Pancreas (tissue), 10 donors: ENCODE measurements around the gene TPST1. TPM values are rescaled to one million over a fixed set of nuclear protein-coding genes. Genes with fewer than 3 reads are reported as not detected.
A peak's percentile ranks its signal among the peaks of the same experiment; 100 is the strongest.
"Not testable (repeated sequence)": the region's sequence is repeated elsewhere in the genome, so short reads cannot be mapped to it uniquely, and the experiment has no call there.

Experiments
- ATAC-seq, 4 donors: fragments of 200-7000 bp; cut with Tn5 transposase; one replicate each; pipeline versions ENCODE4 v1.8.0 to v1.9.1; 2020; ENCODE audit warnings: mild to moderate bottlenecking in 4 of 4, moderate library complexity in 4 of 4
- DNase-seq, 6 donors: peaks; one replicate each; pipeline ENCODE4 v3.0.0-alpha.2; 2020
- FAIRE-seq: peaks from 2 replicates; lab custom pipeline; 2012; peaks lifted over from hg19 to GRCh38; lab: Jason Lieb, UNC
- H3K27ac ChIP-seq, 4 donors: fragments of 200-600 bp; sonication (generic); 1 replicate in 3 of 4; 2 replicates in 1 of 4; pipeline versions ENCODE4 v1.5.0 to v1.8.0; 2020
- H3K27me3 ChIP-seq, 4 donors: fragments of 200-600 bp; one replicate each; pipeline ENCODE4 v1.8.0; 2021
- H3K36me3 ChIP-seq, 3 donors: fragments of 200-600 bp; sonication (generic) in 1 of 3; one replicate each; pipeline versions ENCODE4 v1.5.0 to v1.8.0; 2020 to 2021
- H3K4me1 ChIP-seq, 3 donors: fragments of 200-600 bp; one replicate each; pipeline ENCODE4 v1.8.0; 2021
- H3K4me3 ChIP-seq, 4 donors: fragments of 200-600 bp; sonication (generic) in 2 of 4; one replicate each; pipeline versions ENCODE4 v1.5.0 to v1.8.0; 2020 to 2021
- H3K9me3 ChIP-seq, 4 donors: fragments of 200-600 bp; one replicate each; pipeline ENCODE4 v1.8.0; 2021
- CTCF ChIP-seq, 4 donors: fragments of 200-600 bp; sonication (generic) in 3 of 4; IDR thresholded peaks; one replicate each; pipeline versions ENCODE4 v1.5.0 to v1.8.0; 2021; ENCODE audit warnings: antibody characterized with exemption in 4 of 4
- WGBS, 2 donors: extraction: QIAGEN DNeasy Blood & Tissue Kit; methylation state at CpG; one replicate each; pipeline ENCODE4 v1.1.7; 2013; 5-methylcytosine and 5-hydroxymethylcytosine counted together
- intact Hi-C, 3 donors: fragments of 100-400 bp; cut with DNase I; formaldehyde crosslinking; loops; one replicate each; pipeline versions ENCODE4 v1.11.1 to v1.14.2; 2022
- polyA plus RNA-seq, 2 donors: library from polyadenylated mRNA; stranded (reverse); fragments of 200-250 nt; gene quantifications; one replicate each; pipeline ENCODE4 v1.2.3, GENCODE V29; 2013
- total RNA-seq, 6 donors: library from RNA; stranded (reverse); fragmentation: NEBNext Ultra II Directional in 4 of 6; extraction: Animal tissue kit (Norgen Biotek cat#: 25700) in 4 of 6; gene quantifications; one replicate each; pipeline versions ENCODE4 v1.2.1 to v1.2.4, GENCODE V29; 2021 to 2023
- donor health status: healthy with polysubstance abuse.
- donor health status: DM: no; HTN: no; CAD: no; lungs with moderate emphysema.
- donor health status: DM: no; HTN: no; CAD: no.
- donor health status: control.
- donor health status: control.
- donor health status: Bipolar disorder and iron deficiency.
- donor health status: DM: yes; HTN: yes; CAD: no.
- donor health status: DM: no; HTN: no; CAD: no.
- donor health status: DM: no; HTN: no; CAD: no.
- donor health status: DM: yes; HTN: yes; CAD: no.

Gene TPST1
- total RNA-seq = 10 to 100 TPM in 2 of 6 donors, 1 to 10 TPM in 4; 4.3 to 18.5 (median 6.3) TPM
- 1 to 10 TPM; 3.3 to 9.6 TPM for polyA plus RNA-seq

- Histone ChIP-seq H3K27ac (peak within 1 kb of the TSS; percentile 19 to 80 (median 68)), H3K27me3 (no peaks in the 10 kb centered on the region), H3K9me3 (no peaks in the 10 kb centered on the region), H3K4me1 (peaks cover 0 to 12% (median 11%) of the 10 kb centered on the region in 3 donors), H3K36me3 (no peaks in the 10 kb centered on the region), H3K4me3 (peak within 1 kb of the TSS; percentile 78 to 97 (median 94))
- TF ChIP-seq CTCF (IDR thresholded peaks at IDR 0.05) = peak; percentile 39 to 60 (median 46)
- DNase-seq = peak; percentile 81 to 95 (median 89)
- WGBS, 2 donors = 0% methylated on average over 90 of the region's 90 CpGs
- FAIRE-seq = no peak
- intact Hi-C loops = no loop called here
- ATAC-seq = peak; percentile 94 to 96 (median 96)
These were observed at the start of gene TPST1 for GRCh38 chr7:66204822-66205740. TSS of gene TPST1 (plus strand) at chr7:66205334. CDS start at chr7:66240426, 35,092 bp downstream.

GRCh38 chr7:66156035-66156434 is 49.1 kb upstream of the TPST1 start:
- H3K27ac ChIP-seq, FAIRE-seq, intact Hi-C loops, ATAC-seq, DNase-seq, H3K9me3 ChIP-seq, H3K4me3 ChIP-seq, H3K27me3 ChIP-seq: not testable (repeated sequence)
- peaks cover 0 to 19% (median 0%) of the 10 kb centered on the region in 3 donors for H3K36me3 ChIP-seq
- peaks cover 0 to 16% (median 0%) of the 10 kb centered on the region in 3 donors for H3K4me1 ChIP-seq
- WGBS, 2 donors = 98 to 99% methylated on average over 7 of the region's 7 CpGs

- no peak for TF ChIP-seq CTCF (IDR thresholded peaks at IDR 0.05)
- DNase-seq = no peak
- Histone ChIP-seq H3K9me3 (no peaks in the 10 kb centered on the region), H3K27me3 (no peaks in the 10 kb centered on the region), H3K4me1 (peaks cover 0 to 11% (median 0%) of the 10 kb centered on the region in 3 donors), H3K36me3 (peaks cover 0 to 17% (median 0%) of the 10 kb centered on the region in 3 donors), H3K27ac (no peak overlapping the region), H3K4me3 (no peak overlapping the region)
- WGBS, 2 donors = 66 to 78% methylated on average over 3 of the region's 3 CpGs
- FAIRE-seq = no peak
- peak in 3 of 4 donors; percentile 18 to 59 (median 31) for ATAC-seq
- intact Hi-C loops = no loop called here
These were observed 48.1 kb upstream of the TPST1 start for GRCh38 chr7:66157060-66157459.

GRCh38 chr7:66162622-66163021 is 42.5 kb upstream of the TPST1 start:
- H3K36me3 ChIP-seq = no peaks in the 10 kb centered on the region
- no peak overlapping the region for H3K4me3 ChIP-seq
- TF ChIP-seq CTCF (IDR thresholded peaks at IDR 0.05) = no peak
- no peaks in the 10 kb centered on the region for H3K9me3 ChIP-seq
- ATAC-seq (no peak), FAIRE-seq (no peak), DNase-seq (no peak)
- 88 to 93% methylated on average over 4 of the region's 4 CpGs for WGBS, 2 donors
- no peak overlapping the region for H3K27ac ChIP-seq
- H3K4me1 ChIP-seq = no peaks in the 10 kb centered on the region
- no peaks in the 10 kb centered on the region for H3K27me3 ChIP-seq
- intact Hi-C loops = no loop called here

GRCh38 chr7:66163186-66163610 is 41.9 kb upstream of the TPST1 start:
- H3K27ac ChIP-seq = no peak overlapping the region
- DNase-seq = no peak
- H3K27me3 ChIP-seq = no peaks in the 10 kb centered on the region
- H3K4me3 ChIP-seq = no peak overlapping the region
- 96 to 97% methylated on average over 1 of the region's 1 CpG for WGBS, 2 donors
- no peak for ATAC-seq
- TF ChIP-seq CTCF (IDR thresholded peaks at IDR 0.05) = no peak
- H3K4me1 ChIP-seq = no peaks in the 10 kb centered on the region
- FAIRE-seq = no peak
- intact Hi-C loops = no loop called here
- no peaks in the 10 kb centered on the region for H3K36me3 ChIP-seq
- no peaks in the 10 kb centered on the region for H3K9me3 ChIP-seq
